ENCODE measurements around the gene MRPL44. TPM values are rescaled to one million over a fixed set of nuclear protein-coding genes. Genes with fewer than 3 reads are reported as not detected.

Gene MRPL44
- total RNA-seq, 1 donor from 2014 or later: 27.3 TPM

DNA sequence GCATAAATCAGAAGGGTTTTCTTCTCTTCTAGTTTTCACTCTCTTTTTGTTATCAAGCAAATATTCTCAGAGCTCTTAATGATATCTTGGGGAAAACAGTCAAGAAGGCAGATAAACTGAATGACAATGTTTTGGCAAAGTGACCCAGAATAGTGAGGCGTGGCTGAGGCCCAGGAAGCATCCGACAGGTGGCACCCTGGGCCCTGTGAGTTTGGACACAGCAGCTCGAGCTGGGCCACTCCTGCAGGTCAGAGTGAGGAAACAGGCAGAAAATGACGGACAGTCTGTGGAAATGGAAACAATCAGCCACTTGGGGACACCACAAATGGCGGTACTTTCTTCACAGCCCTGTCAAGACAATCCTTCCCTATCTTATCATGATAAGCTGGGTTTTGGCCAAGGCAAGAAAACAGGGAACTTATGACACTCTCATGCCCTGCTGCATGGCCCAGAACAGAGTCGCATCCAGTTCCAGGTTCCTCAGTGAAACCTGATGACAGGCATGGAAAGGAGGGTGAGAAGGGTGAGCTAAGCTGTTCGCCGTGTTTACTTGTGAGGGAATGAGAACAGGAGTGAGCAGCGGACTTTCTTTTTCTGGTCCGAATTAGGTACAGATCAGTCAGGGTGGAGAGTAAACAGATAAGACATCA lies 32.1 kb downstream of the MRPL44 start:
- Mint-ChIP-seq H3K27me3 (ENCODE audit: low read depth) (peaks cover 2% of the 10 kb centered on the region), H3K9me3 (no peaks in the 10 kb centered on the region), H3K4me1 (peaks cover 6% of the 10 kb centered on the region), H3K4me3 (no peak overlapping the region), H3K36me3 (no peaks in the 10 kb centered on the region), H3K27ac (no peak overlapping the region)
- TF ChIP-seq, protein P1, sequence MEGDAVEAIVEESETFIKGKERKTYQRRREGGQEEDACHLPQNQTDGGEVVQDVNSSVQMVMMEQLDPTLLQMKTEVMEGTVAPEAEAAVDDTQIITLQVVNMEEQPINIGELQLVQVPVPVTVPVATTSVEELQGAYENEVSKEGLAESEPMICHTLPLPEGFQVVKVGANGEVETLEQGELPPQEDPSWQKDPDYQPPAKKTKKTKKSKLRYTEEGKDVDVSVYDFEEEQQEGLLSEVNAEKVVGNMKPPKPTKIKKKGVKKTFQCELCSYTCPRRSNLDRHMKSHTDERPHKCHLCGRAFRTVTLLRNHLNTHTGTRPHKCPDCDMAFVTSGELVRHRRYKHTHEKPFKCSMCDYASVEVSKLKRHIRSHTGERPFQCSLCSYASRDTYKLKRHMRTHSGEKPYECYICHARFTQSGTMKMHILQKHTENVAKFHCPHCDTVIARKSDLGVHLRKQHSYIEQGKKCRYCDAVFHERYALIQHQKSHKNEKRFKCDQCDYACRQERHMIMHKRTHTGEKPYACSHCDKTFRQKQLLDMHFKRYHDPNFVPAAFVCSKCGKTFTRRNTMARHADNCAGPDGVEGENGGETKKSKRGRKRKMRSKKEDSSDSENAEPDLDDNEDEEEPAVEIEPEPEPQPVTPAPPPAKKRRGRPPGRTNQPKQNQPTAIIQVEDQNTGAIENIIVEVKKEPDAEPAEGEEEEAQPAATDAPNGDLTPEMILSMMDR (IDR thresholded peaks at IDR 0.05; ENCODE audit: unreplicated experiment): no peak
- DNase-seq (ENCODE audit: low spot score in 2 of 2, unreplicated experiment in 2 of 2): no peak

DNA sequence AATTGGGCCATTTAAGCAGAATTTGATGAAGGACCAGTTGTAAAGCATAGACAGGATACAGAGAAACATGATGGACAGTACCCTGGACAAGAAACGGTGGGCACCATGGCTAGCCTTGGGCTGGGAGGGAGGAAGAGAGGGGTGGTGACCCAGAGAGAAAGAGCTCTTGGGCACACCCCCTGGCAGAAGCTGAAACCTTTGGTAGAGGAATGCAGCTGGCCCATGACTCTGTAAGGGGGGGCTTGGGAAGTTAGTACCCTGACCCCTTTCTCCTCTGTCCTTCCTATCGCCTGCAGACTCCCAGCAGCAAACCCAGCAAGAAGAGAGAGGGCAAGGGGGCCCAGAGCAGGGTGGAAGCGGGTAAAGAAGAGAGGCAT lies 32.6 kb downstream of the MRPL44 start:
- H3K27ac Mint-ChIP-seq: no peak overlapping the region
- H3K36me3 Mint-ChIP-seq: no peaks in the 10 kb centered on the region
- no peak overlapping the region for H3K4me3 Mint-ChIP-seq
- H3K27me3 Mint-ChIP-seq (ENCODE audit: low read depth): peaks cover 2% of the 10 kb centered on the region
- TF ChIP-seq, protein P1 (IDR thresholded peaks at IDR 0.05; ENCODE audit: unreplicated experiment): no peak
- peaks cover 6% of the 10 kb centered on the region for H3K4me1 Mint-ChIP-seq
- no peaks in the 10 kb centered on the region for H3K9me3 Mint-ChIP-seq
- DNase-seq (ENCODE audit: low spot score in 2 of 2, unreplicated experiment in 2 of 2): no peak

DNA sequence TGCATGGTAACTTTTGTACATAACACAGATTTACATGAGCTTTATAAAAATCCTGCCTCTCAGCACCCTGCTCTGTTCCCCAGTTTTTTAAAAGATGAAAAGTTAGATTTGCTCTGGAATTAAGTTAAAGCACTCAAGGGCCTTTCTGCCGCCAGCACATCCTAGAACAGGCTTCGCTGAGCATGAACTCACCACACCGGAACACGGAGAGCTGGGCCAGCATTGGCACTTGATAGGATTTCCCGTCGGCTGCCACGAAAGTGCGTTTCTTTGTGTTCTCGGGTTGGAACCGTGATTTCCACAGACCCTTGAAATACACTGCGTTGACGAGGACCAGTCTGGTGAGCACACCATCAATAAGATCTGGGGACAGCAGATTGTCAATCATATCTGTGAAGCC lies 34.3 kb downstream of the MRPL44 start:
- no peaks in the 10 kb centered on the region for H3K9me3 Mint-ChIP-seq
- H3K4me1 Mint-ChIP-seq: peaks cover 6% of the 10 kb centered on the region
- no peak overlapping the region for H3K27ac Mint-ChIP-seq
- TF ChIP-seq, protein P1 (IDR thresholded peaks at IDR 0.05; ENCODE audit: unreplicated experiment): no peak
- no peaks in the 10 kb centered on the region for H3K36me3 Mint-ChIP-seq
- no peaks in the 10 kb centered on the region for H3K27me3 Mint-ChIP-seq (ENCODE audit: low read depth)
- H3K4me3 Mint-ChIP-seq: no peak overlapping the region
- DNase-seq (ENCODE audit: low spot score in 2 of 2, unreplicated experiment in 2 of 2): no peak

DNA sequence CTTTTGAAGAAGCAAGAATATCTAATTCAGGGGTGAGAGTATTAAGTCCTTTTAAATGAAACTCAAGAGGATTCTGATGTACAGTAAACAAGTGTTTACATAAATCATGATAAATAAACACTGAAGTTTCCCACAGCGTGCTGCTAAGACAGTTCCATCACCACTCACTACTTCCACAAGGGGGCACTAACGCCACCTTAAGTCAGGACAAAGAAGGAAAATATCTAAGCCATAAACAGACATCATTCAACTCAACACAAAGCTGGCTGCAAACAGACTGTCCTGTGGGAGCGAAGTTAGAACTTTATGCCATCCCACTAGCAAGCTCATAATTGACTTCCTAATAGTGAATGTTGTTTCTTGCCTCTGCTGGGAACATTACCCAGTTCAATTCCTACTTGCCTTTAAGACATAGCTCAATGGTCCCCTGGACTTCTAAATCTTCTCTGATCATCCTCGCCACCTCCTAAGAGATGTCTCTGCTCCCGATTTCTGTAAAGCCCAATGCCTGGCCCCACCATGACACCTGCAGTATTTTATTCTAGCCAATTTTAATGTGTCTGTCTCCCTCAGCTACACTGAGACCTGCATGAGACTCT lies 36.5 kb downstream of the MRPL44 start:
- DNase-seq (ENCODE audit: low spot score in 2 of 2, unreplicated experiment in 2 of 2): peak; percentile 30 to 51

DNA sequence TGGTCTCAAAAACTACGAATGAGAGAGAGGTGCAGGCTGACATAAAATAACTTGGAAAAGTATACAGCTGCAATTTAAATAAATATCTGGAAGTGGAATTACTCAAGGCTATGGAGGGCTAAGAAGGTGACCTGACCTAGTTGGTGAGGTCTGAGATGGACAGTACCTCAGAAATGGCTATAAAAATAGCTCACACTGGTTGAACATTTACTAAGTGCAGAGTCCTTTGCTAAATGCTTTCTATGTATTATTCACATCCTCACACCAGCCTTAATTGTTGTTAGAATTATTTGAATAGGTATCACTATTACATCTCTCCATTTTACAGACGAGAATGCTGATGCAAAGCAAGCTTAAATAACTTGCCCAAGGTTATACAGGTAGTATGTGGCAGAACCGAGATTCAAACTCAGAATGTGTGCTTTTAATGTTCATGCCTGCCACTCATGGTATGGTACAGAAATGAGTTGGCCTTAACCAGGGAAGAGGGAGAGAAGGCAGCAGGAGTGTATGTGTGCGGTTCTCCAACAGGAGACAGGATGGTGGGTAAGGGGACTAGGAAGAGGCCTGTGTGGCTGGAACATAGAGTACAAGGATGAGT lies 37.4 kb downstream of the MRPL44 start:
- Mint-ChIP-seq H3K4me3 (no peak overlapping the region), H3K27me3 (ENCODE audit: low read depth) (no peaks in the 10 kb centered on the region), H3K4me1 (peaks cover 5% of the 10 kb centered on the region), H3K36me3 (no peaks in the 10 kb centered on the region), H3K9me3 (no peaks in the 10 kb centered on the region), H3K27ac (no peak overlapping the region)
- DNase-seq (ENCODE audit: low spot score in 2 of 2, unreplicated experiment in 2 of 2): no peak
- TF ChIP-seq, protein P1 (IDR thresholded peaks at IDR 0.05; ENCODE audit: unreplicated experiment): no peak

More for the DNA sequence above, 36.5 kb downstream of the MRPL44 start:
- Mint-ChIP-seq H3K4me3 (no peak overlapping the region), H3K9me3 (no peaks in the 10 kb centered on the region), H3K36me3 (no peaks in the 10 kb centered on the region), H3K27me3 (ENCODE audit: low read depth) (no peaks in the 10 kb centered on the region), H3K27ac (no peak overlapping the region), H3K4me1 (peaks cover 6% of the 10 kb centered on the region)
- TF ChIP-seq, protein P1 (IDR thresholded peaks at IDR 0.05; ENCODE audit: unreplicated experiment): peak; percentile 74

Data from mesothelial cell of epicardium (in vitro differentiated cells).